Esophagus squamous epithelium (tissue), 5 donors: ENCODE measurements around the gene LITAF. TPM values are rescaled to one million over a fixed set of nuclear protein-coding genes. Genes with fewer than 3 reads are reported as not detected.

Experiments
- DNase-seq: peaks from one replicate; lab custom pipeline; 2025; lab: John Stamatoyannopoulos, UW
- H3K27ac ChIP-seq, 4 donors: fragments of 200-600 bp; sonication (generic); one replicate each; pipeline ENCODE4 v1.5.1; 2016 to 2019; ENCODE audit warnings: mild to moderate bottlenecking in 1 of 4
- H3K27me3 ChIP-seq, 4 donors: fragments of 200-600 bp; sonication (generic); 1 replicate in 3 of 4; 2 replicates in 1 of 4; pipeline versions ENCODE4 v1.5.1 to v1.6.0; 2017 to 2021; ENCODE audit warnings: antibody characterized with exemption in 1 of 4
- H3K36me3 ChIP-seq, 3 donors: fragments of 200-600 bp; sonication (generic); one replicate each; pipeline ENCODE4 v1.5.1; 2016 to 2019
- H3K4me1 ChIP-seq, 3 donors: fragments of 200-600 bp; sonication (generic); one replicate each; pipeline ENCODE4 v1.5.1; 2017 to 2019
- H3K4me3 ChIP-seq, 4 donors: fragments of 200-600 bp; sonication (generic); 1 replicate in 3 of 4; 2 replicates in 1 of 4; pipeline ENCODE4 v1.5.1; 2016 to 2019; ENCODE audit warnings: mild to moderate bottlenecking in 2 of 4, moderate library complexity in 1 of 4
- H3K9me3 ChIP-seq, 3 donors: fragments of 200-600 bp; sonication (generic); one replicate each; pipeline ENCODE4 v1.5.1; 2016 to 2019
- CTCF ChIP-seq, 6 experiments: fragments of 450-650 bp in 4 of 6; fragments of 200-600 bp in 2 of 6; sonication (generic) in 2 of 6; IDR thresholded peaks; one replicate each; pipeline ENCODE4 v1.5.1; 2016 to 2019; ENCODE audit warnings: antibody characterized with exemption in 6 of 6, mild to moderate bottlenecking in 4 of 6, moderate library complexity in 4 of 6
- POLR2A ChIP-seq, 4 donors: fragments of 450-650 bp; IDR thresholded peaks; one replicate each; pipeline ENCODE4 v1.6.1; 2017; ENCODE audit warnings: antibody characterized with exemption in 4 of 4, mild to moderate bottlenecking in 4 of 4, moderate library complexity in 3 of 4
- WGBS, 2 donors: methylation state at CpG; one replicate each; pipeline ENCODE4 v1.1.5; 2018; 5-methylcytosine and 5-hydroxymethylcytosine counted together
- intact Hi-C: fragments of 100-400 bp; cut with DNase I; formaldehyde crosslinking; loops from one replicate; pipeline ENCODE4 v1.15.0; 2022
- total RNA-seq, 4 donors: library from RNA; depleted of rRNA; stranded (reverse); fragments of >200 nt; gene quantifications; one replicate each; pipeline ENCODE4 v1.1.0, GENCODE V29; 2016
- donor health status: DM: yes; HTN: yes; CAD: no.

The LITAF gene
- total RNA-seq, 4 donors from 2014 or later = 13.7 to 44.4 (median 34.4) TPM

DNA sequence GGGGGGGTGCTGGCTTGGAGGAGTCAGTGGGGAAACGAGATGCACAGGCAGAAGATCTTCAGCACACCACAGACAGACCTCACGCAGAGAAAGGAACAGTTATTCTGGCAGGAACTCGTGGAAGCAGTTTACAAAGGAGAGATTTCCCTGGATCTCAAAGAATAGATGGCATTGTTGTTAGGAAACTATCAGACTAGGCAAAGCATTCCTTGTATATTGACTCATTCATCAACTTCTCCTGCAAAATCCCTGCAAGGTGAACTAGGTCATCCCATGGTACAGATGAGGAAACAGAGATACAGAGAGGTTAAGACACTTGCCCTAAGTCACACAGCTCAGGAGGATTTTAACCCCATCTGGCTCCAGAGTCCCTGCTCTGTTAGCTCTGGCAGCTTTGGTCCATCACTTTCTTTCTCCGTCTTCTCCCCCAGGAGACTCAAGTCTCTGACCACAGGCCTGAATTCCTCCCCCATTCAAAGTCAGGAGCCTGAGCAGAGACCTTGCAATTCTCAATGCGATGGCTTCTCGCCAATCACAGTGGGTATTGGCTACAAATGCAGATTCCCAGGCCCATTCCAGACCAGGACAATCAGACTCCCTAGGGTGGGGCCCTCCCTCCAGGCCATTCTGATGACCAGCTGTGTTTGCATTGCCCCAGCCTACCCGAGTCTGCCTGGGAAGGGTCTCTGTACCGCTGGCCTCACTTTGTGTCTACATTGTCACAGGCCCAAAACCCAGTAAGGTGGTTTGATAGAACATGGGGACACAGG lies 56.4 kb downstream of the LITAF start:
- DNase-seq = no peak
- intact Hi-C loops = loop anchor here (5.0 kb wide), 2 partner anchors 112 to 182 kb away; no protein-coding TSS in a partner anchor
- 55 to 69% methylated on average over 4 to 7 of the region's 8 CpGs for WGBS, 2 donors
- Histone ChIP-seq H3K4me3 (no peak overlapping the region), H3K9me3 (no peaks in the 10 kb centered on the region), H3K4me1 (peaks cover 0 to 13% (median 0%) of the 10 kb centered on the region in 3 donors), H3K36me3 (no peaks in the 10 kb centered on the region), H3K27ac (no peak overlapping the region), H3K27me3 (peaks cover 0 to 6% (median 0%) of the 10 kb centered on the region in 4 donors)
- TF ChIP-seq POLR2A (IDR thresholded peaks at IDR 0.05) (no peak), CTCF (IDR thresholded peaks at IDR 0.05) (no peak)

- WGBS, 2 donors = 80 to 83% methylated on average over 4 of the region's 4 CpGs
- no peak for TF ChIP-seq CTCF (IDR thresholded peaks at IDR 0.05)
- no peak for TF ChIP-seq POLR2A (IDR thresholded peaks at IDR 0.05)
- Histone ChIP-seq H3K4me3 (no peak overlapping the region), H3K27ac (no peak overlapping the region), H3K27me3 (peaks cover 0 to 6% (median 0%) of the 10 kb centered on the region in 4 donors), H3K4me1 (peaks cover 0 to 2% (median 0%) of the 10 kb centered on the region in 3 donors), H3K9me3 (no peaks in the 10 kb centered on the region), H3K36me3 (no peaks in the 10 kb centered on the region)
- intact Hi-C loops = loop anchor here (5.0 kb wide), 1 partner anchor 127 kb away; no protein-coding TSS in a partner anchor
- DNase-seq = no peak
Observed at GRCh38 chr16:11529285-11529684, 57.4 kb downstream of the LITAF start.

GRCh38 chr16:11528053-11528452 lies 58.7 kb downstream of the LITAF start:
- intact Hi-C loops = loop anchor here (5.0 kb wide), 1 partner anchor 126 kb away; no protein-coding TSS in a partner anchor
- Histone ChIP-seq H3K9me3 (no peaks in the 10 kb centered on the region), H3K4me3 (no peak overlapping the region), H3K4me1 (no peaks in the 10 kb centered on the region), H3K36me3 (no peaks in the 10 kb centered on the region), H3K27ac (no peak overlapping the region), H3K27me3 (peaks cover 0 to 6% (median 0%) of the 10 kb centered on the region in 4 donors)
- DNase-seq = no peak
- TF ChIP-seq CTCF (IDR thresholded peaks at IDR 0.05) = no peak
- no peak for TF ChIP-seq POLR2A (IDR thresholded peaks at IDR 0.05)
- 84 to 95% methylated on average over 11 of the region's 11 CpGs for WGBS, 2 donors

DNA sequence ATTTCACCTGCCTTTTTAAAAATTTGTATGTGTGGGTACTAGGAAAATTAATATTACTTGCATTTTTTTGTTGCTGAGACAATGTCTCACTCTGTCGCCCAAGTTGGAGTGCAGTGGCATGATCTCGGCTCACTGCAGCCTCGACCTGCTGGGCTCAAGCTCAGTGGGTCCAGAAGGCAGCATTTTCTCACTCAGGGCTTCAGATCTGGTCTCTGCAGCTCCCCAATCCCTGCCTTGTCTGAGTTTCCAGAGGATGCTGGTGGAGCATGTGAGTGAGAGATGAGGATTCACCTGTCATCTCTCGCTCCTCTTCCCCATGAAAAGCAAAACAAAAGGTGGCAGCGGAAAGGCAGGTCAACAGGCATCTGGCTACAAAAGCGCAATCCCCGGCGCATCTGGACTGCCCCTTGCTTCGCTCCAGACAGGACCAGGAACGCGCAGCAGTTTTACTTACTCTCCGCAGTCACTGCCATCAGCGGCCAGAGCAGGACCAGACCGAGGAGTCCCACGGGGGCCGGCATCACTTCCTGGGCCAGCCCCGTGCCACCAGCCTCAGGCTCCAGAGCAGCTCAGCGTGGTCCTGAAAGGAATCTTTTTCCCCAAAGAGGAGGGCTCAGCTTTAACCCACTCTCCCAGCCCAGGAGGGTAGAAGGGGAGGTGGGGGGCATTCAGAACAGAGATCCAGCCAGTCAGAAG lies 59.9 kb downstream of the LITAF start:
- intact Hi-C loops = loop anchor here (5.0 kb wide), 1 partner anchor 125 kb away; no protein-coding TSS in a partner anchor
- TF ChIP-seq CTCF (IDR thresholded peaks at IDR 0.05) = no peak
- no peak for TF ChIP-seq POLR2A (IDR thresholded peaks at IDR 0.05)
- no peak for DNase-seq
- no peaks in the 10 kb centered on the region for H3K4me1 ChIP-seq
- H3K4me3 ChIP-seq = no peak overlapping the region
- H3K27ac ChIP-seq = no peak overlapping the region
- peaks cover 0 to 6% (median 0%) of the 10 kb centered on the region in 4 donors for H3K27me3 ChIP-seq
- 49 to 57% methylated on average over 9 to 16 of the region's 18 CpGs for WGBS, 2 donors
- no peaks in the 10 kb centered on the region for H3K36me3 ChIP-seq
- no peaks in the 10 kb centered on the region for H3K9me3 ChIP-seq
